HL-60 (cell line): ENCODE measurements around the gene ABHD2.

Source experiments
- DNase-seq, 2 experiments: peaks; one replicate each; pipeline ENCODE4 v3.0.0-alpha.2; 2010 to 2020; ENCODE audit warnings: low read depth in 1 of 2, low spot score in 1 of 2
- H3K27ac ChIP-seq: fragments of 250-450 bp; sonication (Bioruptor Pico); replicated peaks from 2 replicates; pipeline ENCODE4 v1.5.1; 2020; ENCODE audit warnings: mild to moderate bottlenecking, moderate library complexity
- H3K27me3 ChIP-seq: fragments of 250-450 bp; sonication (Bioruptor Pico); 2 replicates; pipeline ENCODE4 v1.5.1; 2021; ENCODE audit warnings: mild to moderate bottlenecking, moderate library complexity; ENCODE audit not compliant: insufficient read depth, poor library complexity, severe bottlenecking
- H3K4me3 ChIP-seq: replicated peaks from 2 replicates; pipeline ENCODE4 v1.5.1; 2011; ENCODE audit warnings: mild to moderate bottlenecking, control low read depth, low read length; ENCODE audit not compliant: insufficient read depth
- GABPA ChIP-seq: IDR thresholded peaks from 2 replicates; pipeline ENCODE4 v1.6.1; 2012; ENCODE audit warnings: low read depth
- POLR2AphosphoS5 ChIP-seq: IDR thresholded peaks from 2 replicates; pipeline ENCODE4 v1.6.1; 2012; ENCODE audit warnings: low read depth
- REST ChIP-seq: IDR thresholded peaks from 2 replicates; pipeline ENCODE4 v1.6.1; 2012; ENCODE audit warnings: low read depth; ENCODE audit not compliant: insufficient replicate concordance
- SPI1 ChIP-seq: IDR thresholded peaks from 2 replicates; pipeline ENCODE4 v1.6.1; 2012; ENCODE audit warnings: low read depth, mild to moderate bottlenecking, borderline replicate concordance
- TF ChIP-seq, protein P1 (sequence below): IDR thresholded peaks from one replicate; pipeline ENCODE4 v1.5.1; 2011; ENCODE audit warnings: low read length, control low read depth, inconsistent platforms; ENCODE audit not compliant: insufficient read depth

ABHD2 gene

DNA sequence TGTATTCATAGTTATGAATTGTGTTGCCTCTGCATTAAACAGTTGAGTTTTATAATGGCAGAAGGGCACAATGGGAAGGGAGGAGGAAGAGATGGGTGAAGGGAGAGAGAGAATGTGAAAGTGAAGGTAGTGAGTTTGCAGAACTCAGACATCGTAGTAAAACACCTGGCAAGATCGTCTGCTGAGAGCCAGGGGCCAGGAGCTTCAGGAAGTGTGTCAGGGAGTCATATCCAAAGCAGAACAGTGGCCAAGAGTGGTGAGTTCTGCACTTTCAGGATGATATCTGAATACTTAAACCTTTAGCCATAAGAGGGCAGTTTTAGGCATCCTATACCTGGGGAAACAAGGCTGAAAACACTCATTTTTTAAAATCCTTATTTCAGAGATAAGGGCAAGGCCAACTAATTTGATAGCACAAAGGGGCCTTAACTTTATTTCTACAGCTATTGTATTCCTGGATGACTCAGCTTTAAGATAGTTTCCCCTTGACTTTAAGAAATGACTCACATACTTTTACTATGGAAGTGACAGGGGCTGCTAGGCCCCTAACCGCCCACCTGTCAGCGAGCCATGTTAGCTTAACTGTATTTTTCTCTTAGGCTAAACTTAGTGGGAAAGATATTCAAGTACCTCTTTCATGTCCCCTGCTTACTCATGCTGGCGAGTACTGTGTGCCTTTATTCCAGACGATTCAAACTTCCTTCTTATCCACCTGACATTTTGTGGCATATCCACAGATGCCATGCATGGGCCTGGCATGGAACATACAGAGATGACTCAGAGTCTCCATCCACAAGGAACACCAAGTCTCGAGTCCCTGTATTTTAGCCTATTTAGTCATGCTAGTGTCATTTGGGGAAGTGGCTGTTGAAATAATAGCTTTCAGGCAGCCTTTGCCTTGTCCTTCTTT is 79.3 kb downstream of the ABHD2 start:
- Histone ChIP-seq H3K4me3 (no peak overlapping the region), H3K27me3 (no peaks in the 10 kb centered on the region), H3K27ac (peak overlapping the region; percentile 33)
- no peak for TF ChIP-seq GABPA
- TF ChIP-seq SPI1, result peak; percentile 91
- no peak for TF ChIP-seq POLR2AphosphoS5
- no peak for TF ChIP-seq REST
- TF ChIP-seq, protein P1, sequence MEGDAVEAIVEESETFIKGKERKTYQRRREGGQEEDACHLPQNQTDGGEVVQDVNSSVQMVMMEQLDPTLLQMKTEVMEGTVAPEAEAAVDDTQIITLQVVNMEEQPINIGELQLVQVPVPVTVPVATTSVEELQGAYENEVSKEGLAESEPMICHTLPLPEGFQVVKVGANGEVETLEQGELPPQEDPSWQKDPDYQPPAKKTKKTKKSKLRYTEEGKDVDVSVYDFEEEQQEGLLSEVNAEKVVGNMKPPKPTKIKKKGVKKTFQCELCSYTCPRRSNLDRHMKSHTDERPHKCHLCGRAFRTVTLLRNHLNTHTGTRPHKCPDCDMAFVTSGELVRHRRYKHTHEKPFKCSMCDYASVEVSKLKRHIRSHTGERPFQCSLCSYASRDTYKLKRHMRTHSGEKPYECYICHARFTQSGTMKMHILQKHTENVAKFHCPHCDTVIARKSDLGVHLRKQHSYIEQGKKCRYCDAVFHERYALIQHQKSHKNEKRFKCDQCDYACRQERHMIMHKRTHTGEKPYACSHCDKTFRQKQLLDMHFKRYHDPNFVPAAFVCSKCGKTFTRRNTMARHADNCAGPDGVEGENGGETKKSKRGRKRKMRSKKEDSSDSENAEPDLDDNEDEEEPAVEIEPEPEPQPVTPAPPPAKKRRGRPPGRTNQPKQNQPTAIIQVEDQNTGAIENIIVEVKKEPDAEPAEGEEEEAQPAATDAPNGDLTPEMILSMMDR, result no peak
- peak; percentile 45 to 55 for DNase-seq

DNA sequence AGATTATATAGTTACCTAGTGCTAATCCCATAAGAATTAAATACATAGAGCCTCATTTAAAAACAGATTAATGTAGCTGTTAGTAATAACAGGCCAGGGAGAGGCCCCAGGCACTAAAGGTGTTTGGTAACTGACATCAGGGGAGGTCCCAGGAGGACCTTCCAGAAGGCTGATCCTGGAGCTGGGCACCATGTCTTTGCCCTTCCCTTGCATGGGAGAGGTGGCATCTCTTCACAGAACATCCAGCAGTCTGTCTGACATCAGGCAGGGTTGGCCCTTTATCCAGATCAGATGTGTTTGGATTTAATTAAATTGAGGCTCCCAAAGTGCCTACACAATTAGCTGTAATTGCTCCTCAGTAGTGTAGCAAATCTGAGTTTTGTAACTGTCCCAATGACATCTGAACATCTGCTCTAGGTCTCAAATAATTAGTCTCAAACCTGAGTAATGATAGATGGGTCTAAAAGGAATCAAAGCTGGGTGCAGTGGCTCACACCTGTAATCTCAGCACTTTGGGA is 80.1 kb downstream of the ABHD2 start:
- no peak for DNase-seq
- Histone ChIP-seq H3K4me3 (no peak overlapping the region), H3K27ac (peak overlapping the region; percentile 33), H3K27me3 (no peaks in the 10 kb centered on the region)
- no peak for TF ChIP-seq POLR2AphosphoS5

DNA sequence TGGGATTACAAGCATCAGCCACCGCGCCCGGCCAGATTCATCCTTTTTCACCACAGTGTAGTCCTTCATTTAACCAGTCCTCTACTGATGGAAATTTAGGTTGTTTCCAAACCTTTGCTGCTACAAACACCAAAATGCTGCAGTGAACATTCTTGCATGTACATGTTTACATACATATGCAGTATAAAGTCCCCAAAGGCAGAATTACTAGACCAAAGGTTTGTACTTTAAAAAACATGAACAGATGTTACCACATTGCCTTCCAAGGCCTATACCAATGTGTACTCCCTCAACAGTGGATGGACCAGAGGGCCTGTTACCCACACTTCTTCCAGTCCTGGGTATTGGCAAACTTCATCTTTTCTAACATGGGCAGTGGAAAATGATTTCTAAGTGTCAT is 82.1 kb downstream of the ABHD2 start:
- TF ChIP-seq REST (no peak), SPI1 (no peak)
- no peak overlapping the region for H3K4me3 ChIP-seq
- H3K27ac ChIP-seq, result no peak overlapping the region
- H3K27me3 ChIP-seq, result no peaks in the 10 kb centered on the region
- no peak for DNase-seq

DNA sequence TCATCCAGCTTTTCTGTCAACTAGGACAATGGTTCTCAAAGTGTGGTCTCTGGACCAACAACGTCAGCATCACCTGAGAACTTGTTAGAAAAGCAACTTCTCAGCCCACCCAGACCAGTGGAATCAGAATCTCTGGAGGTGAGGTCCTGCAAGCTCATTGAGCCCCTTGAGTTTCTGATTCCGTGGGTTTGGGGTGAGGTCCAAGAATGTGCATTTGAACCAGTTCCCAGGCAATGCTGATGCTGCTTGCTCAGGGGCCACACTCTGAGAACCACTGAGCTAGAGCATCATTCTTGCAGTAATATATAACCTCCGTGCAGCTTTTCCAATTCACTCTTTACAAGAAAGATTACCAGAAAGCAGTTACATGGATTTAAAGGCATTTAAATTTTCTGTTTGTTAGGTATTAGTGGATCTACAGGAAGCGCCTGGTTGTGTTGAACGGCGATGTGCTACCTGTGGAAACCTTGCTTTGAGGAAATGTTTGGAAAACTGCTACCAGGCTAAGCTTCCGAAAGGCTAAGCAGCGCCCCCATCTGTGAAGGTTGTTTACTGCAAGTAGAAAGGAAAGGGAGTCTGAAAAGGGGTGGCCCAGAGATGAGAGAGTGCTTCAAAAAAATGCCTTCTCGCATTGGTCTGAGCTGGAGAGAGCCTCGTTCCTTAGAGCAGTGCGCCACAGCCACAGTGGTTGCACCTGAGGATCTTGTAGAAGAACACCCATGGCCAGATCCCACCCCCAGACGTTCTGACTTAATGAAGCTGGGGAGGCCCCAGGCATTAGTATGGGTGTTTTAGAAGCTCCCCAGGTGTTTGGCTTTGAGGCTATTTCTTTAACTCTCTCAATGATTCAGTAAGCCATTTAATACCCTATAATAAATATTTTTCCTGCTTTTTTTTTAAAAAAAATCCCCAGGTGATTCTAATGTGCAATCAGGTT is 83.1 kb downstream of the ABHD2 start:
- no peak for TF ChIP-seq REST
- TF ChIP-seq, protein P1, result peak; percentile 36
- peak in 1 of 2 experiments; percentile 53 for DNase-seq

More for the DNA sequence above, 83.1 kb downstream of the ABHD2 start:
- Histone ChIP-seq H3K4me3 (no peak overlapping the region), H3K27ac (peak overlapping the region; percentile 78), H3K27me3 (no peaks in the 10 kb centered on the region)
